T-helper 1 cell treated with Interleukin-12 subunit alpha and Interleukin-12 subunit beta and Interleukin-4 antibody, amounts not matched to agents 30 ng/mL and 1 ng/mL, for 36 hours (primary cell): ENCODE data around the gene STING1. TPM values are rescaled to one million over a fixed set of nuclear protein-coding genes. Genes with fewer than 3 reads are reported as not detected.
"Not testable (repeated sequence)": the region's sequence is repeated elsewhere in the genome, so short reads cannot be mapped to it uniquely, and the experiment has no call there.

Experiments
- intact Hi-C: fragments of 100-400 bp; cut with micrococcal nuclease; formaldehyde crosslinking; loops from one replicate; pipeline ENCODE4 v1.15.1; 2024
- total RNA-seq: library from RNA; stranded (reverse); gene quantifications from 2 replicates; pipeline ENCODE4 v1.2.3, GENCODE V29; 2022

Gene STING1
- total RNA-seq, 1 donor from 2014 or later: 269 TPM

GRCh38 chr5:139445325-139446170, 37.0 kb downstream of the STING1 start:
- intact Hi-C loops: no loop called here

DNA sequence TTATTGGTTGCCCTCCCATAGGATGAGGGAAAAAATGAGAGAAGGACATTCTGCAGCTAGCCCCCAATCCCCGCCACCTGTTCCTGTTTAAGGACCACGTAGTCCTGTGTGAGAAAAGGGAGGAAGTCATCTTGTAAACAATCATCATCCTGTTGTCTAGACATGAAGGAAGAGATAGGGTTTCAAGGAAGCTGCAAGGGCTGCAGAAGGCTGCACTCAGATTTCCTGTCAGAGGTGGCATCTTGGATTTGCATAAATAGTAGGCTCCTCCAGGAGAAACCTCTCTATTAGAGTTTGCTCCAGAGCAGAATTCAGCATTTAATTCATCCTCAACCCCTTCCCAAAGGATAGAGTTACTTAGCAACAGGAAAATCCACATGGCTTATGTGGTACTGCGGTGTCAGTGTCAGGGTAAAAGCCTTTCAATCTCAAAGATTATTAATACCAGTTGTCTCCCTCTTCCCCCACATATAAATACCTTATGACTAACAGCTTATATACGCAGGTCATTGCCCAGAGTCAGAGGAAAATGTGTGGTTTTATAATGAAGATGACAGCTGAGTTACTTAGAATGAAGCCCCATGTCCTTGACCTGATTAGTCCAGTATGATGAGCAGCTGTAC, 38.6 kb downstream of the STING1 start:
- intact Hi-C loops: no loop called here

DNA sequence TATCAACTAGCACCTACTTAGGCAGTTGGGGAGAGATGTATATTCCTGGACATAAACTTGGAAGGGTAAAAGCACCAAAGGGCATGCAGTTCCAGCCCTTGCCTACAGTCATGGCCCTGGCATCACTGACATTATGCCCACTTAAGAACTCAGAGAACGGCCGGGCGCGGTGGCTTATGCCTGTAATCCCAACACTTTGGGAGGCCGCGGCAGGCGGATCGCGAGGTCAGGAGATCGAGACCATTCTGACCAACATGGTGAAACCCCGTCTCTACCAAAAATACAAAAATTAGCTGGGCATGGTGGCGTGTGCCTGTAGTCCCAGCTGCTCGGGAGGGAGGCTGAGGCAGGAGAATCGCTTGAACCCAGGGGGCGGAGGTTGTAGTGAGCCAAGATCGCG, 42.1 kb downstream of the STING1 start:
- intact Hi-C loops: not testable (repeated sequence)

DNA sequence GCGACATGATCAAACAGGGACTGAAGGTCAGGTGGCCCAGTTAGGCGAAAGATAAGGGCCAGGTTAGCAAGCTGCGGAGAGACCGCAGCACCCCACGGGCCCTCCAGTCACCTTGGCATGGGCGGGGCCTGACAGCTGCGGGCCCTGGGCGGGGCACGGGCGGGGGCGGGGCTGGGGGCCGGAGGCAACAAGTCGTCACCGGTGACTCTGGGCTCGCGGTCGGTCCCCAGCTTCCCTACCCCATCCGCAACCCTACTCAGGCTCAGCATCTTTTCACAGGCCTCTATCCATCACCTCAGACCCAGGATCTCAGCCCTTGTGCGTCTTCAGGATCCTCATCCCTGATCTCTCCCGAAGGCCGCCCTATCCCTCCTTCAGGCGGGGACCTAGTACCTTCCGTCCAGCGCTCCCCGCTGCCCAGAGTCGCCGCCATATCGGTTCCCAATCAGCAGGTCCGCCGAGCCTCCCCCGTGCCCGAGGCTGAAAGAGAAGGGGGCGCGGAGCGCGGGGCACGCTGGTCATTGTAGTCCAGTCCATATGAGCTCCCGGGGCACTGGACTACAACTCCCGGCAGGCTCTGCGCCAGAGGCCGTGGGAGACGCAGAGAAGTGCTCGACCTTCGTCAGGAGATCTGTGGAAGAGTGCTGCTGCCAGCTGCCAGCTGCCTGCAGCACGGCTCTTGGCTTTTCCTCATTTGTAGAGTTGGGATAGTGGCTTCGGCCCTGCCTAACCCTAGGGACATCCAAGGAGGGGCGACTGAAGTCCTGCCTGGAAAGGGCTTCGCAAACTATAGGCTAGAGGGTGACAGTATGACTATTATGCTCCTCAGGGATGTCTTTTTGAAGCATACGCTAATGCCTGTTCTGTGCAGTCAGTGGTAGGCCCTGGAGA, 43.3 kb downstream of the STING1 start, which contains the start of gene DNAJC18:
DNAJC18 (minus strand) TSS at position 513 of the 891 bp plus-strand sequence; CDS start at position 433, 80 bp downstream.
- intact Hi-C loops: loop anchor here (1.0 to 5.0 kb wide), 16 partner anchors 8 to 1125 kb away; partner anchors contain the start of genes ANKHD1, APBB3, HSPA9 and SLC35A4

DNA sequence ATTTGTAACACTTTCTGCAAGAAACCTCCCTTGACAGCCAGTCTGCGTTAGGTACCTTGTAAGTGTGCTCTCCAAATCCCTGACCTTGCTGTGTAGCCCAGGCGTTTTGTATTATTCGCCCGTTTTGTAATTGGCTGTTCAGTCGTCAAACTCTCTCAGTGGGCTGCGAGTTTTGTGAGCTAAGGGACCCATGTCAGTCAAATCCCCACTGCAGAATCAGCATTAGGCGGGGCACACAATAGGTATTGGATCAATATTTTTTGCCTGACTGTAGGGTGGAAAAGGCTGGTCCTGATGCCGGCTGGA, 43.9 kb downstream of the STING1 start:
- intact Hi-C loops: loop anchor here (1.0 to 5.0 kb wide), 16 partner anchors 9 to 1126 kb away; partner anchors contain the start of genes ANKHD1, APBB3, HSPA9 and SLC35A4

GRCh38 chr5:139435676-139436075, 46.9 kb downstream of the STING1 start:
- intact Hi-C loops: loop anchor here (5.0 kb wide), 1 partner anchor 202 kb away; no protein-coding TSS in a partner anchor

DNA sequence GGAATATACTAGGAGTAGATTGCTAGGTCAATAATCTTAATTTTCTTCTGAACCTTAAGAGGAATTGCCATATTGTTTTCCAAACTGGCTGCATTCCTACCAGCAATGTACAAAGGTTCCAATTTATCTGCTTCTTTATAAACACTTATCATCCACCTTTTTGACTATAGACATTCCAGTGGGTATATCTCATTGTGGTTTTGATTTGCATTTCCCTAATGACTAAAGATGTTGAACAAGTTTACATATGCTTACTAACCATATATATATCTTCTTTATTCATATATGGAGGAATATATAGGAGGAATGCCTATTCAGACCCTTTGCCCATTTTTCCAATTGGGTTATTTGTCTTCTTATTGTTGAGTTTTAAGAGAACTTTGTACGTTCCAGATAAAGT, 50.9 kb downstream of the STING1 start:
- intact Hi-C loops: no loop called here

- intact Hi-C loops: no loop called here
Measured at GRCh38 chr5:139430015-139430414, 52.5 kb downstream of the STING1 start.

GRCh38 chr5:139426203-139426885, 56.2 kb downstream of the STING1 start:
- intact Hi-C loops: no loop called here

Other genes with a start within 250 kb of the STING1 start
- gene MATR3, start 189.0 kb downstream of the STING1 start, total RNA-seq: 229 and 245 TPM in 2 replicates
- gene PAIP2, start 140.9 kb downstream of the STING1 start, total RNA-seq: 94.8 and 95.3 TPM in 2 replicates
- 4.0 and 5.9 TPM in 2 replicates for gene SLC23A1, start 99.5 kb downstream of the STING1 start, total RNA-seq
- 83.6 and 83.7 TPM in 2 replicates for gene MZB1, start 92.8 kb downstream of the STING1 start, total RNA-seq
- 5.2 TPM in 2 replicates for gene PROB1, start 87.7 kb downstream of the STING1 start, total RNA-seq
- gene SPATA24, start 78.7 kb downstream of the STING1 start, total RNA-seq: 4.4 and 6.4 TPM in 2 replicates
- 13.4 and 19.1 TPM in 2 replicates for gene DNAJC18, start 43.2 kb downstream of the STING1 start, total RNA-seq
- gene ECSCR, start 20.0 kb downstream of the STING1 start, total RNA-seq: 0.61 and 0.76 TPM in 2 replicates
- gene SMIM33, start 11.8 kb downstream of the STING1 start, total RNA-seq: 0.54 and 0.68 TPM in 2 replicates
- 221 and 229 TPM in 2 replicates for gene UBE2D2, start 78.6 kb upstream of the STING1 start, total RNA-seq
- 0.85 and 1.5 TPM in 2 replicates for gene CXXC5, start 165.6 kb upstream of the STING1 start, total RNA-seq